IMR-90 (cell line): ENCODE data around the gene CSRP2. TPM values are rescaled to one million over a fixed set of nuclear protein-coding genes. Genes with fewer than 3 reads are reported as not detected.

Experiments
- ATAC-seq: fragments of 200-7000 bp; cut with Tn5 transposase; 2 replicates; pipeline ENCODE4 v1.9.1; 2020; ENCODE audit warnings: low read depth, mild to moderate bottlenecking, moderate library complexity
- BruUV-seq: library from RNA; stranded (reverse); fragments of 400-500 nt; replicated peaks from 2 replicates; lab custom pipeline; 2021; lab: Mats Ljungman, UMichigan
- CTCF ChIA-PET: fragments of 300-600 bp; formaldehyde crosslinking; extraction: SDS; loops from one replicate; lab custom pipeline; 2021; ENCODE audit warnings: antibody characterized with exemption; lab: Yijun Ruan, JAX
- POLR2A ChIA-PET: fragments of 300-600 bp; sonication (Branson Sonifier 250); formaldehyde crosslinking; loops from one replicate; lab custom pipeline; 2022; ENCODE audit warnings: antibody characterized with exemption; ENCODE audit not compliant: unreplicated experiment; lab: Charles Lee
- DNase-seq: peaks from one replicate; pipeline ENCODE4 v3.0.0; 2013
- H2AFZ ChIP-seq: replicated peaks from 2 replicates; pipeline ENCODE3; 2013; ENCODE audit warnings: low read length, mild to moderate bottlenecking; ENCODE audit not compliant: poor library complexity
- H2AK5ac ChIP-seq: 2 replicates; pipeline ENCODE4 v1.6.1; 2013; ENCODE audit warnings: low read depth, low read length, inconsistent platforms
- H2AK9ac ChIP-seq: replicated peaks from 2 replicates; pipeline ENCODE3; 2013; ENCODE audit warnings: mild to moderate bottlenecking, low read depth, low read length, moderate library complexity; ENCODE audit not compliant: poor library complexity
- H2BK120ac ChIP-seq: 2 replicates; pipeline ENCODE4 v1.6.1; 2013; ENCODE audit warnings: low read depth, low read length, inconsistent platforms
- H2BK15ac ChIP-seq: 3 replicates; pipeline ENCODE4 v1.6.1; 2013; ENCODE audit warnings: low read depth, low read length, inconsistent platforms
- H2BK20ac ChIP-seq: 2 replicates; pipeline ENCODE4 v1.6.1; 2013; ENCODE audit warnings: low read depth, mild to moderate bottlenecking, inconsistent platforms, low read length, moderate library complexity
- H2BK5ac ChIP-seq: 2 replicates; pipeline ENCODE4 v1.6.1; 2013; ENCODE audit warnings: mild to moderate bottlenecking, low read depth, low read length, inconsistent platforms; ENCODE audit not compliant: poor library complexity, severe bottlenecking
- H3K14ac ChIP-seq: replicated peaks from 2 replicates; pipeline ENCODE4 v1.6.1; 2013; ENCODE audit warnings: low read depth, low read length, inconsistent platforms
- H3K18ac ChIP-seq: 2 replicates; pipeline ENCODE4 v1.6.1; 2013; ENCODE audit warnings: low read depth, low read length, control low read depth
- H3K23ac ChIP-seq: 2 replicates; pipeline ENCODE4 v1.6.1; 2013; ENCODE audit warnings: low read depth, low read length, inconsistent platforms
- H3K27ac ChIP-seq: 2 replicates; pipeline ENCODE4 v1.5.1; 2013; ENCODE audit warnings: mild to moderate bottlenecking, control low read depth, low read length; ENCODE audit not compliant: insufficient read depth
- H3K27me3 ChIP-seq: 2 replicates; pipeline ENCODE4 v1.6.1; 2013; ENCODE audit warnings: low read length; ENCODE audit not compliant: control insufficient read depth, insufficient read depth
- H3K36me3 ChIP-seq: 2 replicates; pipeline ENCODE4 v1.6.1; 2013; ENCODE audit warnings: low read length, mixed read lengths; ENCODE audit not compliant: control insufficient read depth, insufficient read depth
- H3K4ac ChIP-seq: 2 replicates; pipeline ENCODE4 v1.6.1; 2013; ENCODE audit warnings: low read depth, low read length, inconsistent platforms
- H3K4me1 ChIP-seq: 2 replicates; pipeline ENCODE4 v1.6.1; 2013; ENCODE audit warnings: low read length, mixed read lengths; ENCODE audit not compliant: control insufficient read depth, insufficient read depth
- H3K4me2 ChIP-seq: 2 replicates; pipeline ENCODE4 v1.6.1; 2013; ENCODE audit warnings: low read depth, mild to moderate bottlenecking, control low read depth, low read length, moderate library complexity
- H3K4me3 ChIP-seq: 2 replicates; pipeline ENCODE4 v1.5.1; 2013; ENCODE audit warnings: low read depth, mild to moderate bottlenecking, control low read depth, low read length, moderate library complexity; ENCODE audit not compliant: insufficient read depth
- H3K56ac ChIP-seq: 2 replicates; pipeline ENCODE4 v1.6.1; 2013; ENCODE audit warnings: low read length, inconsistent platforms; ENCODE audit not compliant: insufficient read depth; ENCODE audit errors: extremely low read depth
- H3K79me1 ChIP-seq, 2 experiments: 2 replicates each; pipeline ENCODE4 v1.6.1; 2013; ENCODE audit warnings: low read length in 2 of 2, inconsistent platforms in 1 of 2, low read depth in 1 of 2
- H3K9ac ChIP-seq: 2 replicates; pipeline ENCODE4 v1.6.1; 2013; ENCODE audit warnings: low read depth, low read length, control low read depth
- H3K9me1 ChIP-seq: 2 replicates; pipeline ENCODE4 v1.6.1; 2013; ENCODE audit warnings: low read length, inconsistent platforms; ENCODE audit not compliant: insufficient read depth
- H3K9me3 ChIP-seq: 2 replicates; pipeline ENCODE4 v1.6.1; 2013; ENCODE audit warnings: low read length; ENCODE audit not compliant: control insufficient read depth, insufficient read depth
- H4K20me1 ChIP-seq: 2 replicates; pipeline ENCODE4 v1.6.1; 2013; ENCODE audit warnings: low read length, inconsistent platforms; ENCODE audit not compliant: insufficient read depth
- H4K5ac ChIP-seq: 2 replicates; pipeline ENCODE4 v1.6.1; 2013; ENCODE audit warnings: mild to moderate bottlenecking, low read depth, low read length, control low read depth
- H4K8ac ChIP-seq, 2 experiments: 2 replicates each; pipeline ENCODE4 v1.6.1; 2013; ENCODE audit warnings: low read depth in 2 of 2, low read length in 2 of 2, control low read depth in 1 of 2, inconsistent platforms in 1 of 2
- H4K91ac ChIP-seq: 2 replicates; pipeline ENCODE4 v1.6.1; 2013; ENCODE audit warnings: low read depth, low read length, inconsistent platforms; ENCODE audit not compliant: insufficient read depth
- BHLHE40 ChIP-seq: fragments of 150-350 bp; IDR thresholded peaks from 2 replicates; pipeline ENCODE4 v1.6.1; 2016; ENCODE audit warnings: mild to moderate bottlenecking, low read depth, low read length
- CEBPB ChIP-seq: IDR thresholded peaks from 2 replicates; pipeline ENCODE4 v1.6.1; 2012; ENCODE audit warnings: low read depth, low read length, improper control_type of control experiment
- ELK1 ChIP-seq: fragments of 150-350 bp; IDR thresholded peaks from 2 replicates; pipeline ENCODE4 v1.6.1; 2016; ENCODE audit warnings: low read depth, mild to moderate bottlenecking, low read length, moderate library complexity, borderline replicate concordance
- MAFK ChIP-seq: IDR thresholded peaks from 2 replicates; pipeline ENCODE4 v1.6.1; 2012; ENCODE audit warnings: low read depth, low read length, improper control_type of control experiment
- MAZ ChIP-seq: IDR thresholded peaks from 2 replicates; pipeline ENCODE4 v1.6.1; 2012; ENCODE audit warnings: low read depth, mild to moderate bottlenecking, low read length, improper control_type of control experiment, moderate library complexity, borderline replicate concordance
- NFE2L2 ChIP-seq: fragments of 150-350 bp; IDR thresholded peaks from 2 replicates; pipeline ENCODE4 v1.6.1; 2016; ENCODE audit warnings: low read depth, mild to moderate bottlenecking, low read length
- RAD21 ChIP-seq: IDR thresholded peaks from 2 replicates; pipeline ENCODE4 v1.6.1; 2012; ENCODE audit warnings: low read length, improper control_type of control experiment
- RCOR1 ChIP-seq: IDR thresholded peaks from 2 replicates; pipeline ENCODE4 v1.6.1; 2012; ENCODE audit warnings: mild to moderate bottlenecking, low read length, improper control_type of control experiment; ENCODE audit not compliant: insufficient replicate concordance
- RFX5 ChIP-seq: IDR thresholded peaks from 2 replicates; pipeline ENCODE4 v1.8.0; 2012; ENCODE audit warnings: low read depth, mild to moderate bottlenecking, low read length, moderate library complexity
- USF2 ChIP-seq: fragments of 150-350 bp; IDR thresholded peaks from 2 replicates; pipeline ENCODE4 v1.6.1; 2017; ENCODE audit warnings: mild to moderate bottlenecking, antibody characterized with exemption, low read length, low read depth
- dilution Hi-C: fragments of 300-500 bp; cut with HindIII; formaldehyde crosslinking; loops from one replicate; pipeline ENCODE4 v1.14.3; 2018; ENCODE audit warnings: low sequenced_read_pairs; ENCODE audit not compliant: unreplicated experiment
- in situ Hi-C: fragments of 300-500 bp; cut with MboI; formaldehyde crosslinking; loops from 3 replicates; pipeline ENCODE4 v1.14.3; 2019; ENCODE audit warnings: low sequenced_read_pairs, inconsistent platforms, mixed read lengths
- intact Hi-C: fragments of 100-400 bp; cut with micrococcal nuclease; formaldehyde crosslinking; loops from 2 replicates; pipeline ENCODE4 v1.10.0; 2022
- polyA plus RNA-seq, 3 experiments: library from polyadenylated mRNA; depleted of rRNA; stranded (reverse); fragments of >200 nt; gene quantifications; 2 replicates each; pipeline ENCODE4 v1.2.3, GENCODE V29; 2012; ENCODE audit warnings: low replicate concordance in 1 of 3
- total RNA-seq: library from RNA; depleted of rRNA; stranded (reverse); fragments of >200 nt; gene quantifications from 2 replicates; pipeline ENCODE4 v1.2.3, GENCODE V29; 2012

CSRP2 gene
- total and polyA plus RNA-seq, 2 of the 4 experiments (the other 2 are of a cell fraction), result 156 to 179 TPM

DNA sequence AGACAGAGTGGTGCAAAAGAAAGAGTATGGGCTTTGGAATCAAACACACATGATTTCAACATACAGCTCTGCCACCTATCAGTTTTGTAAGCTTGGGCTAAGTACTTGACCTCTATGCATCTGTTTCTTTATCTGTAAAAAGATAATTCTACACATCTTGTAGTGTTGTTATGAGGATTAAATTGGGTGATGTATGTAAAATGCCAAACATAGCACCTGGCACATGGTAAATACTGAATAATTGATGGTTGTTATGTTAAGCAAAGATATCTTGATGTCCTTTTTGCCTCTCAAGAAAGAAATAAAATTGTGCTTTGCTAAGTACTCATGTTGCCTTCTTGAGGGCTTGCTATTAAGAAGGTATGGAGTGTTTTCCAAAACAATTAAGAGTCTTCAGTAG lies 2.3 kb upstream of the CSRP2 start:
- DNase-seq, result no peak
- dilution Hi-C loops, result no loop called here
- peak overlapping the region; percentile 5; the same call in 1 of the 2 replicates for H4K91ac ChIP-seq
- H3K4me1 ChIP-seq, result peaks cover 14% of the 10 kb centered on the region
- peaks cover 17% of the 10 kb centered on the region for H3K9me1 ChIP-seq
- H2AFZ ChIP-seq, result no peak overlapping the region
- TF ChIP-seq RCOR1, result no peak
- no peak for TF ChIP-seq MAZ
- TF ChIP-seq RAD21, result no peak
- no peak for TF ChIP-seq NFE2L2
- TF ChIP-seq RFX5, result no peak
- no peak for TF ChIP-seq MAFK
- TF ChIP-seq BHLHE40, result no peak
- TF ChIP-seq ELK1, result no peak
- no peak for TF ChIP-seq USF2
- no peak for TF ChIP-seq CEBPB
- H3K27ac ChIP-seq, result no peak overlapping the region
- no TSS peak for BruUV-seq
- no peak overlapping the region for H3K4ac ChIP-seq
- CTCF ChIA-PET, result interaction anchor here (0.8 to 3.7 kb wide), 3 partner anchors 18 to 130 kb away, joined by 3 to 15 read pairs (median 3); no protein-coding TSS in a partner anchor
- peak overlapping the region; percentile 48; the same call in 1 of the 3 replicates for H2BK15ac ChIP-seq
- no peak overlapping the region; the same call in 1 of the 2 replicates for H2AK5ac ChIP-seq
- H2BK5ac ChIP-seq, result no peak overlapping the region
- H3K23ac ChIP-seq, result no peak overlapping the region
- H3K14ac ChIP-seq, result 0 out of 2 replicates have a peak overlapping the region, but pooled peaks have one; percentile 37
- ATAC-seq, result no peak
- H3K27me3 ChIP-seq, result no peaks in the 10 kb centered on the region
- H3K79me1 ChIP-seq, result peaks cover 7 to 24% of the 10 kb centered on the region in 2 experiments; a peak in 3 of 4 replicates
- peak overlapping the region; percentile 32; the same call in 1 of the 2 replicates for H2BK20ac ChIP-seq
- H3K4me3 ChIP-seq, result no peak overlapping the region
- peaks cover 2% of the 10 kb centered on the region for H3K9me3 ChIP-seq
- H4K8ac ChIP-seq, result peak overlapping the region in 1 of 2 experiments; percentile 18; a peak in 2 of 4 replicates
- POLR2A ChIA-PET, result no interaction called here
- H3K9ac ChIP-seq, result no peak overlapping the region
- H3K56ac ChIP-seq, result no peak overlapping the region
- no peaks in the 10 kb centered on the region for H3K36me3 ChIP-seq
- H3K18ac ChIP-seq, result no peak overlapping the region
- in situ Hi-C loops, result no loop called here
- peaks cover 13% of the 10 kb centered on the region; the same call in 1 of the 2 replicates for H4K20me1 ChIP-seq
- no peak overlapping the region for H4K5ac ChIP-seq
- no peak overlapping the region; the same call in 1 of the 2 replicates for H2BK120ac ChIP-seq
- H3K4me2 ChIP-seq, result no peak overlapping the region
- no peak overlapping the region for H2AK9ac ChIP-seq
- intact Hi-C loops, result loop anchor here (5.0 kb wide), 1 partner anchor 36 kb away; no protein-coding TSS in a partner anchor
